HEK293 (cell line): ENCODE data around the gene ELL.
A peak's percentile ranks its signal among the peaks of the same experiment; 100 is the strongest.

ENCODE experiments used
- CTCF ChIA-PET: fragments of 350-600 bp; formaldehyde crosslinking; extraction: SDS; loops from one replicate; lab custom pipeline; 2021; ENCODE audit warnings: antibody characterized with exemption; lab: Yijun Ruan, JAX
- POLR2A ChIA-PET: fragments of 300-600 bp; formaldehyde crosslinking; extraction: SDS; loops from one replicate; lab custom pipeline; 2020; ENCODE audit warnings: antibody characterized with exemption, inconsistent platforms; lab: Yijun Ruan, JAX
- H3K27ac ChIP-seq: fragments of 200-500 bp; sonication (Bioruptor generic); 2 replicates; pipeline ENCODE4 v1.5.1; 2014; ENCODE audit warnings: low read depth, low read length, control low read depth, inconsistent platforms; ENCODE audit errors: extremely low read depth
- H3K36me3 ChIP-seq, 2 experiments: fragments of 200-500 bp in 1 of 2; sonication (Bioruptor generic) in 1 of 2; 1 replicate in 1 of 2; 2 replicates in 1 of 2; pipeline ENCODE4 v1.5.1; 2014 to 2017; ENCODE audit warnings: inconsistent platforms in 2 of 2, low read length in 2 of 2; ENCODE audit not compliant: control insufficient read depth in 2 of 2, insufficient read depth in 1 of 2
- H3K4me1 ChIP-seq: fragments of 200-500 bp; sonication (Bioruptor generic); 2 replicates; pipeline ENCODE4 v1.5.1; 2014; ENCODE audit warnings: mild to moderate bottlenecking, low read length, inconsistent platforms; ENCODE audit not compliant: control insufficient read depth, insufficient read depth
- H3K4me3 ChIP-seq: 2 replicates; pipeline ENCODE4 v1.5.1; 2011; ENCODE audit warnings: low read depth, mild to moderate bottlenecking, control low read depth, low read length, moderate library complexity
- H3K9me3 ChIP-seq: fragments of 200-500 bp; sonication (Bioruptor generic); 2 replicates; pipeline ENCODE4 v1.5.1; 2014; ENCODE audit warnings: low read depth, low read length, inconsistent platforms; ENCODE audit not compliant: control insufficient read depth, insufficient read depth
- GLI4 ChIP-seq: fragments of 450-650 bp; formaldehyde crosslinking; IDR thresholded peaks from 2 replicates; pipeline ENCODE4 v1.5.1; 2016; ENCODE audit warnings: missing biosample characterization, missing genetic modification characterization
- GLIS2 ChIP-seq: fragments of 450-650 bp; formaldehyde crosslinking; IDR thresholded peaks from 2 replicates; pipeline ENCODE4 v1.5.1; 2016; ENCODE audit warnings: missing biosample characterization, missing genetic modification characterization
- KLF8 ChIP-seq: fragments of 450-650 bp; formaldehyde crosslinking; IDR thresholded peaks from 2 replicates; pipeline ENCODE4 v1.5.1; 2016; ENCODE audit warnings: missing biosample characterization, missing genetic modification characterization
- MEIS1 ChIP-seq: sonication (generic); formaldehyde crosslinking; IDR thresholded peaks from 2 replicates; pipeline ENCODE4 v1.8.1; 2022; ENCODE audit warnings: missing genetic modification reagents, mild to moderate bottlenecking, borderline replicate concordance
- MZF1 ChIP-seq: fragments of 450-650 bp; formaldehyde crosslinking; IDR thresholded peaks from 2 replicates; pipeline ENCODE4 v1.5.1; 2017; ENCODE audit warnings: missing biosample characterization, missing genetic modification characterization, borderline replicate concordance
- PATZ1 ChIP-seq: fragments of 450-650 bp; formaldehyde crosslinking; IDR thresholded peaks from 2 replicates; pipeline ENCODE4 v1.5.1; 2016; ENCODE audit warnings: missing biosample characterization, missing genetic modification characterization
- PRDM10 ChIP-seq: fragments of 450-650 bp; formaldehyde crosslinking; IDR thresholded peaks from 2 replicates; pipeline ENCODE4 v1.5.1; 2016; ENCODE audit warnings: missing biosample characterization, missing genetic modification characterization
- SCRT2 ChIP-seq: fragments of 450-650 bp; formaldehyde crosslinking; IDR thresholded peaks from 2 replicates; pipeline ENCODE4 v1.5.1; 2016; ENCODE audit warnings: missing biosample characterization, missing genetic modification characterization
- WT1 ChIP-seq: fragments of 450-650 bp; formaldehyde crosslinking; IDR thresholded peaks from 2 replicates; pipeline ENCODE4 v1.5.1; 2016; ENCODE audit warnings: missing biosample characterization, missing genetic modification characterization
- ZBTB17 ChIP-seq: fragments of 450-650 bp; formaldehyde crosslinking; IDR thresholded peaks from 2 replicates; pipeline ENCODE4 v1.5.1; 2016; ENCODE audit warnings: missing biosample characterization, missing genetic modification characterization
- ZNF121 ChIP-seq: fragments of 450-650 bp; formaldehyde crosslinking; IDR thresholded peaks from 2 replicates; pipeline ENCODE4 v1.5.1; 2016; ENCODE audit warnings: missing biosample characterization, missing genetic modification characterization
- ZNF138 ChIP-seq: fragments of 450-650 bp; formaldehyde crosslinking; IDR thresholded peaks from 2 replicates; pipeline ENCODE4 v1.5.1; 2016; ENCODE audit warnings: missing biosample characterization, missing genetic modification characterization, borderline replicate concordance
- ZNF157 ChIP-seq: fragments of 450-650 bp; formaldehyde crosslinking; IDR thresholded peaks from 2 replicates; pipeline ENCODE4 v1.5.1; 2016; ENCODE audit warnings: missing biosample characterization, missing genetic modification characterization
- ZNF274 ChIP-seq, 2 experiments: fragments of 200-500 bp in 1 of 2; fragments of 450-650 bp in 1 of 2; sonication (Bioruptor generic) in 1 of 2; formaldehyde crosslinking in 1 of 2; IDR thresholded peaks; 2 replicates each; pipeline versions ENCODE4 v1.5.1 to v1.6.1; 2014 to 2016; ENCODE audit warnings: borderline replicate concordance in 1 of 2, inconsistent platforms in 1 of 2, low read length in 1 of 2, missing biosample characterization in 1 of 2, missing genetic modification characterization in 1 of 2
- ZNF398 ChIP-seq: fragments of 450-650 bp; formaldehyde crosslinking; IDR thresholded peaks from 2 replicates; pipeline ENCODE4 v1.5.1; 2017; ENCODE audit warnings: missing biosample characterization, missing genetic modification characterization
- ZNF510 ChIP-seq: fragments of 450-650 bp; formaldehyde crosslinking; IDR thresholded peaks from 2 replicates; pipeline ENCODE4 v1.5.1; 2018; ENCODE audit warnings: mild to moderate bottlenecking, missing genetic modification characterization, missing biosample characterization; ENCODE audit not compliant: insufficient replicate concordance
- ZNF514 ChIP-seq: fragments of 450-650 bp; formaldehyde crosslinking; IDR thresholded peaks from 2 replicates; pipeline ENCODE4 v1.5.1; 2016; ENCODE audit warnings: missing biosample characterization, missing genetic modification characterization
- ZNF544 ChIP-seq: fragments of 450-650 bp; formaldehyde crosslinking; IDR thresholded peaks from 2 replicates; pipeline ENCODE4 v1.5.0; 2017; ENCODE audit warnings: missing biosample characterization, missing genetic modification characterization
- ZNF596 ChIP-seq: fragments of 450-650 bp; IDR thresholded peaks from 2 replicates; pipeline ENCODE4 v1.5.0; 2018; ENCODE audit warnings: missing biosample characterization, mild to moderate bottlenecking, missing genetic modification characterization, moderate library complexity
- ZNF654 ChIP-seq: fragments of 450-650 bp; formaldehyde crosslinking; IDR thresholded peaks from 2 replicates; pipeline ENCODE4 v1.5.1; 2016; ENCODE audit warnings: low read depth, missing biosample characterization, missing genetic modification characterization
- ZNF837 ChIP-seq: fragments of 450-650 bp; formaldehyde crosslinking; IDR thresholded peaks from 2 replicates; pipeline ENCODE4 v1.5.1; 2016; ENCODE audit warnings: missing biosample characterization, missing genetic modification characterization
- TF ChIP-seq, protein P1 (sequence below): fragments of 450-650 bp; formaldehyde crosslinking; IDR thresholded peaks from 2 replicates; pipeline ENCODE4 v1.5.1; 2016; ENCODE audit warnings: missing biosample characterization, missing genetic modification characterization
- TF ChIP-seq, protein P2 (sequence below): fragments of 450-650 bp; formaldehyde crosslinking; IDR thresholded peaks from 2 replicates; pipeline ENCODE4 v1.5.1; 2016; ENCODE audit warnings: missing biosample characterization, missing genetic modification characterization

The ELL gene

DNA sequence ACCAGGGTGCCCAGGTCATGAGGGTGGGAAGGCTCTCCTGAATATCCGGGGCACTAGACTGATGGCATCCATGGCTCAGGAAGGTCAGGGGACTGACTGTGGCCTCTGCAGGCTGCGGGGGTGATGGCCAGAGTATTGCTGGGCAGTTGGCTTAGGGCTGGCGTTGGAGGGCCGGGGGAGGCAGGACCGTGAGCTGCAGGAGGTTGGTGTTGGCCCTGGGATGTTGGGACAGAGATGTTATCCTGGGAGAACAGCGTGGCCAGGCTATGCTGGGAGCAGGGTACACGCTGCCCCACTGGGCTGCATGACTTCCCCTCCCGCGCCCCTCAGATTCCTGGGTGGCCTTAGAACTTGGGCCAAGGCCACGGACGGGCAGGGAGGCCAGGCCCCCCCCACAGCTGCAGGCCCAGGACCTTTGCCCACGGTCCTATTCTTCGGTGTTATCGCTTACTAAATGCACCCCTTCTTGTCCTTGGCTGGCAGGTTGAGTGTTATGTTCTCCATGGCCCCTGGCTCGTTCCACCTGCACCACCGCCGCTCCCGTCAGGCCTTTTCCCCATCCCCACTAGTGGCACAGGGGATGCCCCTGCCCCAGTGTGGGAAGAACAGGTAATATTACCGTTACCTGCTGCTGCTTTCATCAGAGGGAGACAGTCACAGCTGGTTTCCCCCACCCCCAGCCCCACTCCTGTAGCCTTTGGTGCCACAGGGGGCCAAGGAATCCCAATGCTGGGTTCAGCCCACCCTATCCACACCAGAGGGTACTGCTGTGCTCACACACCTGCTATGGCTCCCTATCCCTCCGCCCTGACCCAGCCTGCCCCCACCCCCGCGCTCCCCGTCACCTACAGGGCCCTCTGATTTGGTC lies 80.7 kb downstream of the ELL start (continued):
- no peak for TF ChIP-seq ZNF157 (tag by site-specific recombination)
- no peak for TF ChIP-seq ZNF837
- no peak for TF ChIP-seq MZF1
- TF ChIP-seq GLIS2 (tag by site-specific recombination), result 0 out of 2 replicates have a peak, but pooled peaks have one; percentile 7
- TF ChIP-seq, protein P1, sequence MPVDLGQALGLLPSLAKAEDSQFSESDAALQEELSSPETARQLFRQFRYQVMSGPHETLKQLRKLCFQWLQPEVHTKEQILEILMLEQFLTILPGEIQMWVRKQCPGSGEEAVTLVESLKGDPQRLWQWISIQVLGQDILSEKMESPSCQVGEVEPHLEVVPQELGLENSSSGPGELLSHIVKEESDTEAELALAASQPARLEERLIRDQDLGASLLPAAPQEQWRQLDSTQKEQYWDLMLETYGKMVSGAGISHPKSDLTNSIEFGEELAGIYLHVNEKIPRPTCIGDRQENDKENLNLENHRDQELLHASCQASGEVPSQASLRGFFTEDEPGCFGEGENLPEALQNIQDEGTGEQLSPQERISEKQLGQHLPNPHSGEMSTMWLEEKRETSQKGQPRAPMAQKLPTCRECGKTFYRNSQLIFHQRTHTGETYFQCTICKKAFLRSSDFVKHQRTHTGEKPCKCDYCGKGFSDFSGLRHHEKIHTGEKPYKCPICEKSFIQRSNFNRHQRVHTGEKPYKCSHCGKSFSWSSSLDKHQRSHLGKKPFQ (tag by site-specific recombination), result no peak

DNA sequence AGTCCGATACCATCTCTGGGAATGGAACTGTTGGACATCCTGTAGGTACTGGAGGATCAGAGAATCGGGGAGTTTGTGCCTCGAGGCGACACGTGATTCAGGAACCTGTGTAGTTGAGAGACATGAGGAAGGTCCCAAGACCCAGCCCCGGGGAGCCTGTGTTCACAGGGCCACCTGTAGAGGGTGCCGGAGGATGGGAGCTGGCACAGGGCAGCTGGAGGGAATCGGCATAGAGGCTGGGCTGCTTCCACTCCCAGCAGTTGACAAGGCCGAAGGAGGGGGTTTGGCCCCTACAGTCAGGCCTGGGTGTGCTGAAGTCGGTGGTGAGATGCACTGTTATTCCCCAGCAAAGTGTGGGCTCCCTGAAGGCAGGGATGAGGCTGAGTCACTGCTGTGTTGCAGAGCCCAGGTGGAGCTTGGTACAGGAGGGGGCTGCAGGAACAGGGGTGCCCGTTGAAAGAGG lies 81.4 kb downstream of the ELL start:
- H3K4me3 ChIP-seq, result no peak overlapping the region
- no peak overlapping the region for H3K27ac ChIP-seq
- ChIA-PET POLR2A (interaction anchor here (0.5 to 1.8 kb wide), 3 partner anchors 117 to 252 kb away, joined by 3 to 5 read pairs (median 4); partner anchors contain the start of genes KXD1 and UBA52), CTCF (interaction anchor here (0.8 to 3.2 kb wide), 8 partner anchors 8 to 161 kb away, joined by 3 to 25 read pairs (median 4); partner anchors contain the start of gene UBA52)
- peaks cover 0 to 31% of the 10 kb centered on the region in 2 experiments; a peak in 2 of 3 replicates for H3K36me3 ChIP-seq
- H3K9me3 ChIP-seq, result no peaks in the 10 kb centered on the region
- peaks cover 9% of the 10 kb centered on the region for H3K4me1 ChIP-seq
- TF ChIP-seq ZNF654 (tag by site-specific recombination), result peak; percentile 55
- no peak for TF ChIP-seq GLI4 (tag by site-specific recombination)
- TF ChIP-seq PATZ1 (tag by site-specific recombination), result peak; percentile 66
- TF ChIP-seq ZNF514 (tag by site-specific recombination), result no peak
- TF ChIP-seq ZNF544, result no peak
- no peak for TF ChIP-seq ZNF138 (tag by site-specific recombination)
- TF ChIP-seq ZBTB17, result no peak
- peak; percentile 83 for TF ChIP-seq SCRT2 (tag by site-specific recombination)
- no peak for TF ChIP-seq ZNF510 (tag by site-specific recombination)
- TF ChIP-seq ZNF121, result no peak
- no peak for TF ChIP-seq ZNF398 (tag by site-specific recombination)
- TF ChIP-seq KLF8, result 0 out of 2 replicates have a peak, but pooled peaks have one; percentile 43
- peak; percentile 80 for TF ChIP-seq PRDM10 (tag by site-specific recombination)
- no peak for TF ChIP-seq ZNF274 (IDR thresholded peaks at IDR 0.05; ENCODE audit: low read length)
- TF ChIP-seq ZNF274 (tag by site-specific recombination; IDR thresholded peaks at IDR 0.05; ENCODE audit: borderline replicate concordance), result no peak
- TF ChIP-seq ZNF596 (tag by site-specific recombination), result no peak
- no peak for TF ChIP-seq MEIS1
- TF ChIP-seq, protein P2, sequence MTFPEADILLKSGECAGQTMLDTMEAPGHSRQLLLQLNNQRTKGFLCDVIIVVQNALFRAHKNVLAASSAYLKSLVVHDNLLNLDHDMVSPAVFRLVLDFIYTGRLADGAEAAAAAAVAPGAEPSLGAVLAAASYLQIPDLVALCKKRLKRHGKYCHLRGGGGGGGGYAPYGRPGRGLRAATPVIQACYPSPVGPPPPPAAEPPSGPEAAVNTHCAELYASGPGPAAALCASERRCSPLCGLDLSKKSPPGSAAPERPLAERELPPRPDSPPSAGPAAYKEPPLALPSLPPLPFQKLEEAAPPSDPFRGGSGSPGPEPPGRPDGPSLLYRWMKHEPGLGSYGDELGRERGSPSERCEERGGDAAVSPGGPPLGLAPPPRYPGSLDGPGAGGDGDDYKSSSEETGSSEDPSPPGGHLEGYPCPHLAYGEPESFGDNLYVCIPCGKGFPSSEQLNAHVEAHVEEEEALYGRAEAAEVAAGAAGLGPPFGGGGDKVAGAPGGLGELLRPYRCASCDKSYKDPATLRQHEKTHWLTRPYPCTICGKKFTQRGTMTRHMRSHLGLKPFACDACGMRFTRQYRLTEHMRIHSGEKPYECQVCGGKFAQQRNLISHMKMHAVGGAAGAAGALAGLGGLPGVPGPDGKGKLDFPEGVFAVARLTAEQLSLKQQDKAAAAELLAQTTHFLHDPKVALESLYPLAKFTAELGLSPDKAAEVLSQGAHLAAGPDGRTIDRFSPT, result no peak
- no peak for TF ChIP-seq WT1 (tag by site-specific recombination)
